Ishikawa (cell line): ENCODE measurements around the gene COPS8.

ENCODE experiments used
- CEBPB ChIP-seq: IDR thresholded peaks from 2 replicates; pipeline ENCODE4 v1.6.1; 2012
- CREB1 ChIP-seq: IDR thresholded peaks from 2 replicates; pipeline ENCODE4 v1.6.1; 2012; ENCODE audit warnings: low read depth
- EGR1 ChIP-seq: IDR thresholded peaks from 2 replicates; pipeline ENCODE4 v1.6.1; 2012
- EP300 ChIP-seq: IDR thresholded peaks from 2 replicates; pipeline ENCODE4 v1.6.1; 2012; ENCODE audit warnings: borderline replicate concordance
- FOXM1 ChIP-seq: IDR thresholded peaks from 2 replicates; pipeline ENCODE4 v1.6.1; 2012; ENCODE audit warnings: low read depth, borderline replicate concordance
- NFIC ChIP-seq: IDR thresholded peaks from 2 replicates; pipeline ENCODE4 v1.6.1; 2012
- RAD21 ChIP-seq: IDR thresholded peaks from 2 replicates; pipeline ENCODE4 v1.6.1; 2012; ENCODE audit warnings: low read depth
- REST ChIP-seq: IDR thresholded peaks from 2 replicates; pipeline ENCODE4 v1.6.1; 2012; ENCODE audit warnings: low read depth, mild to moderate bottlenecking
- TAF1 ChIP-seq: IDR thresholded peaks from 2 replicates; pipeline ENCODE4 v1.6.1; 2012; ENCODE audit warnings: low read depth, mild to moderate bottlenecking
- TCF12 ChIP-seq: IDR thresholded peaks from 2 replicates; pipeline ENCODE4 v1.6.1; 2012; ENCODE audit warnings: low read depth
- TEAD4 ChIP-seq: IDR thresholded peaks from 2 replicates; pipeline ENCODE4 v1.6.1; 2012
- USF1 ChIP-seq: IDR thresholded peaks from 2 replicates; pipeline ENCODE4 v1.6.1; 2012
- YY1 ChIP-seq: IDR thresholded peaks from 2 replicates; pipeline ENCODE4 v1.6.1; 2012; ENCODE audit warnings: low read depth
- ZBTB7A ChIP-seq: IDR thresholded peaks from 2 replicates; pipeline ENCODE4 v1.6.1; 2012; ENCODE audit warnings: low read depth
- TF ChIP-seq, protein P1 (sequence below): IDR thresholded peaks from 2 replicates; pipeline ENCODE4 v1.6.1; 2012

The COPS8 gene

GRCh38 chr2:237113026-237113795, 27.5 kb downstream of the COPS8 start:
- TF ChIP-seq REST (no peak), RAD21 (no peak), FOXM1 (no peak), YY1 (no peak), USF1 (no peak), TCF12 (no peak), ZBTB7A (no peak), CREB1 (no peak), EGR1 (no peak), TEAD4 (no peak), NFIC (no peak), CEBPB (no peak), EP300 (no peak), TAF1 (no peak)
- TF ChIP-seq, protein P1, sequence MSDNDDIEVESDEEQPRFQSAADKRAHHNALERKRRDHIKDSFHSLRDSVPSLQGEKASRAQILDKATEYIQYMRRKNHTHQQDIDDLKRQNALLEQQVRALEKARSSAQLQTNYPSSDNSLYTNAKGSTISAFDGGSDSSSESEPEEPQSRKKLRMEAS = no peak

- TF ChIP-seq TEAD4 (no peak), CEBPB (no peak), RAD21 (no peak), TCF12 (no peak), EP300 (no peak), USF1 (no peak), REST (no peak), EGR1 (no peak), YY1 (no peak), ZBTB7A (no peak), NFIC (no peak), FOXM1 (no peak), TAF1 (no peak), CREB1 (no peak)
- TF ChIP-seq, protein P1 = no peak
Measured at GRCh38 chr2:237115870-237116269, 30.2 kb downstream of the COPS8 start.

DNA sequence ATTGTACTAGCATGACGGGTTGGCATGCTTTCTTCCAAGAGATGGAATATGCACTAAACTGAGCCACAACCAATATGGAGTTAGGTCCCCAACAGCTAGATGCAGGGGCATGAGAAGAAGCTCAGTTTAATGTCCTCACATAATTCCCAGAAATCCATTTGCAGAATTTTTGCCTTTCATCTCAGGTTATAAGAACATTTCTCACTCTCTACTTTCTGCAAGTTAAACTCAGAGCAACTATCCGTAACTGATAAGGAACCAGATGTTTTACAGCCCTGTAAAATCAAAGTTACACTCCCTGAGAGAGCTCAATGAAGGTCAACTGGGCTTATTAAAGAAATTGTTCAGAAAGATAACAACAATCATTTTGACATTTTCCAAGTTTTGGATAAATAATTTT, 30.7 kb downstream of the COPS8 start:
- TF ChIP-seq REST (no peak), USF1 (no peak), EGR1 (no peak), EP300 (no peak), FOXM1 (no peak), CREB1 (no peak), NFIC (no peak), TEAD4 (no peak), TAF1 (no peak), CEBPB (no peak), TCF12 (no peak), RAD21 (no peak), ZBTB7A (no peak), YY1 (no peak)
- TF ChIP-seq, protein P1 = no peak
